OCI-LY7 (cell line): ENCODE results near the gene PTH1R. TPM values are rescaled to one million over a fixed set of nuclear protein-coding genes. Genes with fewer than 3 reads are reported as not detected.
A peak's percentile ranks its signal among the peaks of the same experiment; 100 is the strongest.

Experiments
- BruUV-seq: library from RNA; stranded (reverse); fragments of 400-500 nt; replicated peaks from 2 replicates; lab custom pipeline; 2021; lab: Mats Ljungman, UMichigan
- CTCF ChIA-PET: fragments of 300-600 bp; sonication (Branson Sonifier 250); formaldehyde crosslinking; loops from one replicate; lab custom pipeline; 2022; ENCODE audit warnings: antibody characterized with exemption; ENCODE audit not compliant: unreplicated experiment; lab: Charles Lee
- POLR2A ChIA-PET: fragments of 300-600 bp; sonication (Branson Sonifier 250); formaldehyde crosslinking; loops from one replicate; lab custom pipeline; 2022; ENCODE audit warnings: antibody characterized with exemption; lab: Charles Lee
- DNase-seq: peaks from one replicate; pipeline ENCODE4 v3.0.0-alpha.2; 2015; ENCODE audit warnings: low spot score
- H2AFZ ChIP-seq: fragments of 200-600 bp; sonication (generic), shearing (Covaris generic); 2 replicates; pipeline ENCODE4 v1.6.1; 2014; ENCODE audit warnings: mild to moderate bottlenecking, antibody characterized with exemption, low read length, moderate library complexity
- H3K27ac ChIP-seq: fragments of 200-600 bp; sonication (generic); 2 replicates; pipeline ENCODE4 v1.5.1; 2014; ENCODE audit warnings: mixed run types, low read depth, mild to moderate bottlenecking, moderate library complexity, low read length, inconsistent platforms; ENCODE audit not compliant: poor library complexity, severe bottlenecking
- H3K36me3 ChIP-seq: fragments of 200-600 bp; sonication (generic); 2 replicates; pipeline ENCODE4 v1.6.1; 2014; ENCODE audit warnings: mild to moderate bottlenecking, antibody characterized with exemption, low read length, moderate library complexity, mixed read lengths; ENCODE audit not compliant: insufficient read depth
- H3K4me1 ChIP-seq: fragments of 200-600 bp; sonication (generic); 2 replicates; pipeline ENCODE4 v1.5.1; 2014; ENCODE audit warnings: mild to moderate bottlenecking, low read length; ENCODE audit not compliant: insufficient read depth, poor library complexity, severe bottlenecking
- H3K4me2 ChIP-seq: fragments of 200-600 bp; sonication (generic); 2 replicates; pipeline ENCODE4 v1.6.1; 2014; ENCODE audit warnings: mild to moderate bottlenecking, low read length
- H3K4me3 ChIP-seq: fragments of 200-600 bp; sonication (generic); 2 replicates; pipeline ENCODE4 v1.5.1; 2014; ENCODE audit warnings: mild to moderate bottlenecking, low read depth, low read length; ENCODE audit not compliant: poor library complexity, severe bottlenecking
- H3K79me2 ChIP-seq: fragments of 200-600 bp; sonication (generic); 2 replicates; pipeline ENCODE4 v1.6.1; 2016; ENCODE audit warnings: low read depth, mild to moderate bottlenecking, low read length, moderate library complexity, mixed read lengths; ENCODE audit not compliant: insufficient read depth
- H3K9me2 ChIP-seq: fragments of 200-600 bp; sonication (generic); 2 replicates; pipeline ENCODE4 v1.6.1; 2016; ENCODE audit warnings: mild to moderate bottlenecking, low read length, mixed read lengths; ENCODE audit not compliant: insufficient read depth
- H3K9me3 ChIP-seq: fragments of 200-600 bp; sonication (generic); 2 replicates; pipeline ENCODE4 v1.6.1; 2014; ENCODE audit warnings: mild to moderate bottlenecking, mixed run types, low read length, mixed read lengths
- H4K20me1 ChIP-seq: fragments of 200-600 bp; sonication (generic); 2 replicates; pipeline ENCODE4 v1.6.1; 2014; ENCODE audit warnings: mild to moderate bottlenecking, antibody characterized with exemption, low read length, moderate library complexity, mixed read lengths; ENCODE audit not compliant: insufficient read depth
- EZH2phosphoT487 ChIP-seq: fragments of 200-600 bp; sonication (generic); IDR thresholded peaks from 2 replicates; pipeline ENCODE4 v1.6.1; 2018; ENCODE audit warnings: low read depth, borderline replicate concordance, mild to moderate bottlenecking, mixed run types, antibody characterized with exemption, low read length, moderate library complexity, mixed read lengths
- intact Hi-C: fragments of 100-400 bp; cut with micrococcal nuclease; formaldehyde crosslinking; loops from one replicate; pipeline ENCODE4 v1.10.0; 2022; ENCODE audit not compliant: unreplicated experiment
- total RNA-seq, 2 experiments: library from RNA; depleted of rRNA in 1 of 2; stranded (reverse); fragments of >200 nt in 1 of 2; shearing (Covaris generic) in 1 of 2; gene quantifications; 2 replicates each; pipeline ENCODE4 v1.2.3, GENCODE V29; 2014 to 2022
- TF ChIP-seq, protein P1 (sequence below): fragments of 200-600 bp; sonication (generic); conservative IDR thresholded peaks from 2 replicates; pipeline ENCODE4 v1.5.1; 2014; ENCODE audit warnings: mild to moderate bottlenecking, antibody characterized with exemption, low read length, moderate library complexity, mixed read lengths

Gene PTH1R
- total RNA-seq, 2 experiments from 2014 or later, result not detected

DNA sequence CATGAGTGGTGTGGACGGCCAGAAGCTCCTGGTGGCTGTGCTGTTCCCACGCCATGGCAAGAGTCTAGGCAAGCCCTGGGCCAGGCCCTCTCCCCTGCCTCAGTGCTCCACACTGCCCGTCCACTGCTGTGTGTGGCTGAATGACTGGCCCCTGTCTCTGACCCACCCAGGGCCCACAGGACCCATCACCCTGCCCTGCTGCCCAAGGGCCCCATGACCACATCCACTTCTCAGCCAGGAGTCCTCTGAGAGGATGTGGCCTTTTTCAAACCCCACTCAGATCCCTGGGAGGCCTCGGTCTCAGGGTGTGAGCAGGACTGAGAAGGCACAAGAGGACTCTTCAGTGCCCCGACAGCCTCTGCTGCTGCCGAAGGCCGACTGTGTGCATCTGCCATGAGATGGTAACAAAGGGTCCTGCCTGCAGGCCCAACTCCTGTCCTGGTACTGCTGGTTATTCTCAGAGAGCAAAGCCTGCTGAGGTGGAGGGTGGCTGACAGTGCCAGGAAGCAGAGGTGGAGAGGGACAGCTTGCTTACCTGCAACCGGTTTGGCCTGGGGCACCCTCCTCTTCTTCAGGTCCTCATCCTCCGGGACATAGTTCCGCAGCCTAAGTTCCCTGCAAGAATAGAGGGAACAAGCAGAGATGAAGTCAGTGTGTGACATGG, 47.5 kb downstream of the PTH1R start:
- TF ChIP-seq, protein P1, sequence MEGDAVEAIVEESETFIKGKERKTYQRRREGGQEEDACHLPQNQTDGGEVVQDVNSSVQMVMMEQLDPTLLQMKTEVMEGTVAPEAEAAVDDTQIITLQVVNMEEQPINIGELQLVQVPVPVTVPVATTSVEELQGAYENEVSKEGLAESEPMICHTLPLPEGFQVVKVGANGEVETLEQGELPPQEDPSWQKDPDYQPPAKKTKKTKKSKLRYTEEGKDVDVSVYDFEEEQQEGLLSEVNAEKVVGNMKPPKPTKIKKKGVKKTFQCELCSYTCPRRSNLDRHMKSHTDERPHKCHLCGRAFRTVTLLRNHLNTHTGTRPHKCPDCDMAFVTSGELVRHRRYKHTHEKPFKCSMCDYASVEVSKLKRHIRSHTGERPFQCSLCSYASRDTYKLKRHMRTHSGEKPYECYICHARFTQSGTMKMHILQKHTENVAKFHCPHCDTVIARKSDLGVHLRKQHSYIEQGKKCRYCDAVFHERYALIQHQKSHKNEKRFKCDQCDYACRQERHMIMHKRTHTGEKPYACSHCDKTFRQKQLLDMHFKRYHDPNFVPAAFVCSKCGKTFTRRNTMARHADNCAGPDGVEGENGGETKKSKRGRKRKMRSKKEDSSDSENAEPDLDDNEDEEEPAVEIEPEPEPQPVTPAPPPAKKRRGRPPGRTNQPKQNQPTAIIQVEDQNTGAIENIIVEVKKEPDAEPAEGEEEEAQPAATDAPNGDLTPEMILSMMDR, result no peak
- DNase-seq, result no peak
- H3K9me2 ChIP-seq, result no peaks in the 10 kb centered on the region
- CTCF ChIA-PET, result interaction anchor here (1.1 kb wide), 1 partner anchor 74 kb away, joined by 3 read pairs; no protein-coding TSS in a partner anchor
- POLR2A ChIA-PET, result interaction anchor here (5.7 kb wide), 1 partner anchor 56 kb away, joined by 39 read pairs; the partner anchor contains the start of gene NBEAL2
- peak overlapping the region; percentile 68 for H3K4me3 ChIP-seq
- H4K20me1 ChIP-seq, result no peaks in the 10 kb centered on the region
- H3K4me1 ChIP-seq, result peaks cover 66% of the 10 kb centered on the region
- intact Hi-C loops, result loop anchor here (5.0 kb wide), 4 partner anchors 237 to 457 kb away; partner anchors contain the start of genes PTPN23 and SETD2
- H3K36me3 ChIP-seq, result peaks cover 76% of the 10 kb centered on the region
- H3K4me2 ChIP-seq, result peak overlapping the region; percentile 82
- BruUV-seq, result no TSS peak
- H3K27ac ChIP-seq, result peak overlapping the region; percentile 100
- no peaks in the 10 kb centered on the region for H3K9me3 ChIP-seq
- H2AFZ ChIP-seq, result no peak overlapping the region
- peaks cover 45% of the 10 kb centered on the region for H3K79me2 ChIP-seq

DNA sequence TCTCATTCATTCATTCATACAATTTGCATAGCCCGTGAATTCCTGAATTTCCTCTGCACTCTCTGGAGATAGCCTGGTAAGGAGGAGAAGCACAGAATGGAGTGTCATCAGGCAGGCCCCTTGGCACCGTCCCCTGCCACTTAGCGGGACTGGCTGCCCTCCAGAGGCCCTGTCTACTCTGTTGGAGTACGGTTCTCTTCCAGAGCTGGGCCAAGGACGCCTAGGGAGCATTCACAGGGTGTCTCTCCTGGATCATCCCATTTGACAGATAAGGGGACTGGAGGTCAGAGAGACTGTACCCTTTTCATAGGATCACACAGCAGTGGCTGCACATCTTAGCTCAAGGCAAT, 48.0 kb downstream of the PTH1R start:
- Histone ChIP-seq H3K4me2 (peak overlapping the region; percentile 82), H2AFZ (no peak overlapping the region), H3K4me3 (peak overlapping the region; percentile 68), H3K9me2 (no peaks in the 10 kb centered on the region), H3K4me1 (peaks cover 71% of the 10 kb centered on the region), H3K36me3 (peaks cover 76% of the 10 kb centered on the region), H4K20me1 (no peaks in the 10 kb centered on the region), H3K27ac (peak overlapping the region; percentile 100), H3K9me3 (no peaks in the 10 kb centered on the region), H3K79me2 (peaks cover 50% of the 10 kb centered on the region)
- no peak for DNase-seq
- no TSS peak for BruUV-seq
- TF ChIP-seq, protein P1, result no peak
- no peak for TF ChIP-seq EZH2phosphoT487
- ChIA-PET CTCF (interaction anchor here (0.5 to 0.6 kb wide), 2 partner anchors 8 to 74 kb away, joined by 3 read pairs; no protein-coding TSS in a partner anchor), POLR2A (interaction anchor here (0.7 to 5.7 kb wide), 2 partner anchors 55 to 62 kb away, joined by 3 to 39 read pairs; partner anchors contain the start of gene NBEAL2)
- intact Hi-C loops, result loop anchor here (5.0 kb wide), 3 partner anchors 237 to 457 kb away; partner anchors contain the start of genes PTPN23 and SETD2

DNA sequence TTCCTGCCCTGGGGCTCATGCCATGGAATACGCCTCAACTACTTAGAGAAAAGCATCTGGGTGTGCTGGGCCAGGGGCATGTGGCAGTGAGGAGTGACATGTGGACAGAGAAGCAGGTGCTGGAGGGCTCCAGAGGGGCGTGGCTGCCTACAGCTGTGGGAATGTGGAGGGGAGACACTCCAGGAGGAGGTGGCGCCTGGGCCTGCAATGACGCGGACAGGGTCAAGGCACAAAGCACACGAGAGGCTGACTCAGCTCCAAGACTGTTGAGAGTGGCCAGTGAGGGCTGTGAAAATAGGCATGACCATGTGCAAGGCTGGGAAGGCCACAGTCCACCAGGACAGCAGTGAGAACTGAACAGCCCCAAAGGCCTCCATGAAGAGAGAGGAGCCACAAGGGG, 48.5 kb downstream of the PTH1R start:
- Histone ChIP-seq H3K4me1 (peaks cover 75% of the 10 kb centered on the region), H4K20me1 (no peaks in the 10 kb centered on the region), H3K4me2 (peak overlapping the region; percentile 82), H3K4me3 (peak overlapping the region; percentile 68), H3K9me3 (no peaks in the 10 kb centered on the region), H3K36me3 (peaks cover 76% of the 10 kb centered on the region), H3K27ac (peak overlapping the region; percentile 100), H2AFZ (no peak overlapping the region), H3K9me2 (no peaks in the 10 kb centered on the region), H3K79me2 (peaks cover 55% of the 10 kb centered on the region)
- ChIA-PET CTCF (interaction anchor here (0.5 to 0.6 kb wide), 2 partner anchors 8 to 74 kb away, joined by 3 read pairs; no protein-coding TSS in a partner anchor), POLR2A (interaction anchor here (0.7 to 5.7 kb wide), 3 partner anchors 32 to 61 kb away, joined by 3 to 39 read pairs (median 26); partner anchors contain the start of gene NBEAL2)
- intact Hi-C loops, result loop anchor here (2.0 to 5.0 kb wide), 4 partner anchors 53 to 456 kb away; partner anchors contain the start of genes NBEAL2, PTPN23 and SETD2
- BruUV-seq, result no TSS peak
- no peak for TF ChIP-seq EZH2phosphoT487
- TF ChIP-seq, protein P1, result no peak
- no peak for DNase-seq
